HepG2 (cell line): ENCODE measurements around the gene UNC5B. TPM values are rescaled to one million over a fixed set of nuclear protein-coding genes. Genes with fewer than 3 reads are reported as not detected.
A peak's percentile ranks its signal among the peaks of the same experiment; 100 is the strongest.

Experiments
- ATF7 ChIP-seq, 2 experiments: fragments of 450-650 bp in 1 of 2; sonication (generic) in 1 of 2; formaldehyde crosslinking in 1 of 2; IDR thresholded peaks; 2 replicates each; pipeline versions ENCODE4 v1.4.0 to v1.6.1; 2016 to 2020; ENCODE audit warnings: antibody characterized with exemption in 1 of 2, mild to moderate bottlenecking in 1 of 2, missing genetic modification reagents in 1 of 2
- CHD4 ChIP-seq: fragments of 200-600 bp; sonication (generic); IDR thresholded peaks from 2 replicates; pipeline ENCODE4 v1.7.0; 2017; ENCODE audit warnings: mild to moderate bottlenecking, low read length, borderline replicate concordance
- EHMT2 ChIP-seq: fragments of 200-600 bp; sonication (generic); IDR thresholded peaks from 2 replicates; pipeline ENCODE4 v1.7.0; 2017; ENCODE audit warnings: antibody characterized with exemption, low read depth, low read length, borderline replicate concordance
- MAFG ChIP-seq: sonication (generic); formaldehyde crosslinking; IDR thresholded peaks from 2 replicates; pipeline ENCODE4 v1.5.1; 2020; ENCODE audit warnings: mild to moderate bottlenecking, missing genetic modification reagents
- POLR2AphosphoS2 ChIP-seq: IDR thresholded peaks from 2 replicates; pipeline ENCODE4 v1.6.1; 2011; ENCODE audit warnings: low read depth, low read length, improper control_type of control experiment
- ZFP82 ChIP-seq: sonication (generic); formaldehyde crosslinking; IDR thresholded peaks from 2 replicates; pipeline ENCODE4 v1.5.1; 2020; ENCODE audit warnings: mild to moderate bottlenecking, missing genetic modification reagents, borderline replicate concordance
- ZNF138 ChIP-seq: sonication (generic); formaldehyde crosslinking; IDR thresholded peaks from 2 replicates; pipeline ENCODE4 v1.5.0; 2020; ENCODE audit warnings: mild to moderate bottlenecking, low read depth, missing genetic modification reagents
- ZNF292 ChIP-seq: sonication (generic); formaldehyde crosslinking; IDR thresholded peaks from 2 replicates; pipeline ENCODE4 v1.8.1; 2022; ENCODE audit warnings: mild to moderate bottlenecking, low read depth, missing genetic modification reagents, borderline replicate concordance
- ZNF766 ChIP-seq: sonication (generic); formaldehyde crosslinking; IDR thresholded peaks from 2 replicates; pipeline ENCODE4 v1.5.0; 2020; ENCODE audit warnings: missing genetic modification reagents, borderline replicate concordance
- ZNF775 ChIP-seq: sonication (generic); formaldehyde crosslinking; IDR thresholded peaks from 2 replicates; pipeline ENCODE4 v1.4.0; 2020; ENCODE audit warnings: missing genetic modification reagents, mild to moderate bottlenecking, moderate library complexity, borderline replicate concordance
- polyA plus RNA-seq, 8 experiments: library from polyadenylated mRNA; depleted of rRNA in 3 of 8; stranded (reverse) in 7 of 8; unstranded in 1 of 8; fragments of >200 nt; fragmentation: Illumina TruSeq in 4 of 8; extraction: Trizol in 4 of 8; gene quantifications; 2 replicates each; pipeline versions ENCODE4 v1.2.1 to v1.2.3, GENCODE V29; 2011 to 2016; ENCODE audit warnings: low read depth in 4 of 8, missing spikeins in 1 of 8, mixed read lengths in 1 of 8; ENCODE audit not compliant: insufficient read depth in 1 of 8
- total RNA-seq, 5 experiments: library from RNA; depleted of rRNA; stranded (reverse); fragments of >200 nt; fragmentation: Illumina TruSeq; extraction: Trizol; gene quantifications; 2 replicates each; pipeline ENCODE4 v1.2.3, GENCODE V29; 2016; ENCODE audit warnings: low read depth in 1 of 5
- TF ChIP-seq, protein P1 (sequence below): sonication (generic); formaldehyde crosslinking; IDR thresholded peaks from 2 replicates; pipeline ENCODE4 v1.8.0; 2023; ENCODE audit warnings: mild to moderate bottlenecking, missing genetic modification reagents
- TF ChIP-seq, protein P2 (sequence below): sonication (generic); formaldehyde crosslinking; IDR thresholded peaks from 2 replicates; pipeline ENCODE4 v1.4.0; 2020; ENCODE audit warnings: missing genetic modification reagents
- TF ChIP-seq, protein P3 (sequence below): sonication (generic); formaldehyde crosslinking; IDR thresholded peaks from 2 replicates; pipeline ENCODE4 v1.4.0; 2020; ENCODE audit warnings: mild to moderate bottlenecking, missing genetic modification reagents
- TF ChIP-seq, protein P4 (sequence below): sonication (generic); formaldehyde crosslinking; IDR thresholded peaks from 2 replicates; pipeline ENCODE4 v1.4.0; 2020; ENCODE audit warnings: missing genetic modification reagents, borderline replicate concordance
- TF ChIP-seq, protein P5 (sequence below): IDR thresholded peaks from 2 replicates; pipeline ENCODE4 v1.6.1; 2012; ENCODE audit warnings: low read length, improper control_type of control experiment
- TF ChIP-seq, protein P6 (sequence below): sonication (generic); formaldehyde crosslinking; IDR thresholded peaks from 2 replicates; pipeline ENCODE4 v1.4.0; 2020; ENCODE audit warnings: mild to moderate bottlenecking, missing genetic modification reagents
- TF ChIP-seq, protein P7 (sequence below): sonication (generic); formaldehyde crosslinking; IDR thresholded peaks from 2 replicates; pipeline ENCODE4 v1.5.0; 2020; ENCODE audit warnings: missing genetic modification reagents

UNC5B gene
- total and polyA plus RNA-seq, 2 of the 13 experiments (the other 11 are each of a cell fraction or from before 2014, with no cell fraction given), result 0.07 TPM

DNA sequence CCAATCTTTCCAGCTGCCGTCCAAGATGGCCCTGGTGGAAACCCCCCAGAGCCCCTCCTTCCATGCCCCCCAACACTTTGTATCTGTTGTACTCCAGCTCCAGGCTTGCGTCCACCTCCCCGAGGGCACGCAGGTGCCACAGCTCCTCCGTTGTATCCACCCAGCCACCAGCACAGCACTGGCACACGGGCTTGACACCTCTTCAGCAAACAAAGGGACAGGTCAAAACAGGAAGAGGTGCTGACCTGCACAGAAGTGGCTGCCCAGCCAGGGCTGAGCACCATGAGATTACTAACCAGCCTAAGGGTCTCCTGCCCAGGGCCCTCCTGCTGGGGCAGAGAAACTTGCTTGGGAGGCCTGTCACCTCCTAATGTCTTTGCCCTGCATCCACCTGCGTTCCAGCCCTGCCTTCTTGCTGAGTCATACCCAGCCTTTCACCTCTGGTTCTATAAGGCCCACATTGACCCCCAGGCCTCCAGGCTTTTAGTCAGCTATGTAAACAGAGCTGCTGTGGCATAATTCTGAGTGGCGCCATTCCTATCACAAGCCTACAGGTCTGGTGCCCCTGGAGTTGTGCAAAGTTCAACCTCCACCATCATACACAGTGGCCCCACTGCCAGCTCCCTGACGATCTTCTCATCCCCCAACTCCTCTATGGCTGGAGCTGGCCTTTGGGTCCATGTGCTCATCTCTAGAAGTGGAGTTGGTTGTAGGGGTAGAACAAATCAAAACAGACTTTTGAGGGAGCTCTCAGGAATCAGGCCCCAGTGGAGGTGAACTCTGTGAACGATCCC lies 127.6 kb downstream of the UNC5B start (continued):
- TF ChIP-seq, protein P1, sequence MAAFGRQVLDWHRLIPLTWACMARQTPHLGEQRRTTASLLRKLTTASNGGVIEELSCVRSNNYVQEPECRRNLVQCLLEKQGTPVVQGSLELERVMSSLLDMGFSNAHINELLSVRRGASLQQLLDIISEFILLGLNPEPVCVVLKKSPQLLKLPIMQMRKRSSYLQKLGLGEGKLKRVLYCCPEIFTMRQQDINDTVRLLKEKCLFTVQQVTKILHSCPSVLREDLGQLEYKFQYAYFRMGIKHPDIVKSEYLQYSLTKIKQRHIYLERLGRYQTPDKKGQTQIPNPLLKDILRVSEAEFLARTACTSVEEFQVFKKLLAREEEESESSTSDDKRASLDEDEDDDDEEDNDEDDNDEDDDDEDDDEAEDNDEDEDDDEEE (CRISPR knock-in tag), result 0 out of 2 replicates have a peak, but pooled peaks have one; percentile 77
- TF ChIP-seq, protein P2, sequence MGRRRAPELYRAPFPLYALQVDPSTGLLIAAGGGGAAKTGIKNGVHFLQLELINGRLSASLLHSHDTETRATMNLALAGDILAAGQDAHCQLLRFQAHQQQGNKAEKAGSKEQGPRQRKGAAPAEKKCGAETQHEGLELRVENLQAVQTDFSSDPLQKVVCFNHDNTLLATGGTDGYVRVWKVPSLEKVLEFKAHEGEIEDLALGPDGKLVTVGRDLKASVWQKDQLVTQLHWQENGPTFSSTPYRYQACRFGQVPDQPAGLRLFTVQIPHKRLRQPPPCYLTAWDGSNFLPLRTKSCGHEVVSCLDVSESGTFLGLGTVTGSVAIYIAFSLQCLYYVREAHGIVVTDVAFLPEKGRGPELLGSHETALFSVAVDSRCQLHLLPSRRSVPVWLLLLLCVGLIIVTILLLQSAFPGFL (CRISPR knock-in tag), result no peak
- no peak for TF ChIP-seq ZNF775 (CRISPR knock-in tag)
- peak; percentile 84; the same call in 1 of the 2 replicates for TF ChIP-seq ZNF292 (CRISPR knock-in tag)
- TF ChIP-seq ATF7 (IDR thresholded peaks at IDR 0.05), result peak; percentile 37; the same call in 1 of the 2 replicates
- TF ChIP-seq ATF7 (CRISPR knock-in tag; IDR thresholded peaks at IDR 0.05), result peak; percentile 79; the same call in 1 of the 2 replicates
- TF ChIP-seq EHMT2, result peak; percentile 93; the same call in 1 of the 2 replicates
- TF ChIP-seq, protein P3, sequence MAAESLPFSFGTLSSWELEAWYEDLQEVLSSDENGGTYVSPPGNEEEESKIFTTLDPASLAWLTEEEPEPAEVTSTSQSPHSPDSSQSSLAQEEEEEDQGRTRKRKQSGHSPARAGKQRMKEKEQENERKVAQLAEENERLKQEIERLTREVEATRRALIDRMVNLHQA (CRISPR knock-in tag), result no peak
- no peak for TF ChIP-seq POLR2AphosphoS2
- TF ChIP-seq, protein P4, sequence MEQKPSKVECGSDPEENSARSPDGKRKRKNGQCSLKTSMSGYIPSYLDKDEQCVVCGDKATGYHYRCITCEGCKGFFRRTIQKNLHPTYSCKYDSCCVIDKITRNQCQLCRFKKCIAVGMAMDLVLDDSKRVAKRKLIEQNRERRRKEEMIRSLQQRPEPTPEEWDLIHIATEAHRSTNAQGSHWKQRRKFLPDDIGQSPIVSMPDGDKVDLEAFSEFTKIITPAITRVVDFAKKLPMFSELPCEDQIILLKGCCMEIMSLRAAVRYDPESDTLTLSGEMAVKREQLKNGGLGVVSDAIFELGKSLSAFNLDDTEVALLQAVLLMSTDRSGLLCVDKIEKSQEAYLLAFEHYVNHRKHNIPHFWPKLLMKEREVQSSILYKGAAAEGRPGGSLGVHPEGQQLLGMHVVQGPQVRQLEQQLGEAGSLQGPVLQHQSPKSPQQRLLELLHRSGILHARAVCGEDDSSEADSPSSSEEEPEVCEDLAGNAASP, result peak; percentile 95
- no peak for TF ChIP-seq CHD4
- peak; percentile 98 for TF ChIP-seq MAFG (CRISPR knock-in tag)
- TF ChIP-seq ZNF766 (CRISPR knock-in tag), result peak; percentile 65; the same call in 1 of the 2 replicates
- TF ChIP-seq, protein P5, sequence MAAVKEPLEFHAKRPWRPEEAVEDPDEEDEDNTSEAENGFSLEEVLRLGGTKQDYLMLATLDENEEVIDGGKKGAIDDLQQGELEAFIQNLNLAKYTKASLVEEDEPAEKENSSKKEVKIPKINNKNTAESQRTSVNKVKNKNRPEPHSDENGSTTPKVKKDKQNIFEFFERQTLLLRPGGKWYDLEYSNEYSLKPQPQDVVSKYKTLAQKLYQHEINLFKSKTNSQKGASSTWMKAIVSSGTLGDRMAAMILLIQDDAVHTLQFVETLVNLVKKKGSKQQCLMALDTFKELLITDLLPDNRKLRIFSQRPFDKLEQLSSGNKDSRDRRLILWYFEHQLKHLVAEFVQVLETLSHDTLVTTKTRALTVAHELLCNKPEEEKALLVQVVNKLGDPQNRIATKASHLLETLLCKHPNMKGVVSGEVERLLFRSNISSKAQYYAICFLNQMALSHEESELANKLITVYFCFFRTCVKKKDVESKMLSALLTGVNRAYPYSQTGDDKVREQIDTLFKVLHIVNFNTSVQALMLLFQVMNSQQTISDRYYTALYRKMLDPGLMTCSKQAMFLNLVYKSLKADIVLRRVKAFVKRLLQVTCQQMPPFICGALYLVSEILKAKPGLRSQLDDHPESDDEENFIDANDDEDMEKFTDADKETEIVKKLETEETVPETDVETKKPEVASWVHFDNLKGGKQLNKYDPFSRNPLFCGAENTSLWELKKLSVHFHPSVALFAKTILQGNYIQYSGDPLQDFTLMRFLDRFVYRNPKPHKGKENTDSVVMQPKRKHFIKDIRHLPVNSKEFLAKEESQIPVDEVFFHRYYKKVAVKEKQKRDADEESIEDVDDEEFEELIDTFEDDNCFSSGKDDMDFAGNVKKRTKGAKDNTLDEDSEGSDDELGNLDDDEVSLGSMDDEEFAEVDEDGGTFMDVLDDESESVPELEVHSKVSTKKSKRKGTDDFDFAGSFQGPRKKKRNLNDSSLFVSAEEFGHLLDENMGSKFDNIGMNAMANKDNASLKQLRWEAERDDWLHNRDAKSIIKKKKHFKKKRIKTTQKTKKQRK, result no peak
- TF ChIP-seq, protein P6, sequence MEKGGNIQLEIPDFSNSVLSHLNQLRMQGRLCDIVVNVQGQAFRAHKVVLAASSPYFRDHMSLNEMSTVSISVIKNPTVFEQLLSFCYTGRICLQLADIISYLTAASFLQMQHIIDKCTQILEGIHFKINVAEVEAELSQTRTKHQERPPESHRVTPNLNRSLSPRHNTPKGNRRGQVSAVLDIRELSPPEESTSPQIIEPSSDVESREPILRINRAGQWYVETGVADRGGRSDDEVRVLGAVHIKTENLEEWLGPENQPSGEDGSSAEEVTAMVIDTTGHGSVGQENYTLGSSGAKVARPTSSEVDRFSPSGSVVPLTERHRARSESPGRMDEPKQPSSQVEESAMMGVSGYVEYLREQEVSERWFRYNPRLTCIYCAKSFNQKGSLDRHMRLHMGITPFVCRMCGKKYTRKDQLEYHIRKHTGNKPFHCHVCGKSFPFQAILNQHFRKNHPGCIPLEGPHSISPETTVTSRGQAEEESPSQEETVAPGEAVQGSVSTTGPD (CRISPR knock-in tag), result no peak
- TF ChIP-seq, protein P7, sequence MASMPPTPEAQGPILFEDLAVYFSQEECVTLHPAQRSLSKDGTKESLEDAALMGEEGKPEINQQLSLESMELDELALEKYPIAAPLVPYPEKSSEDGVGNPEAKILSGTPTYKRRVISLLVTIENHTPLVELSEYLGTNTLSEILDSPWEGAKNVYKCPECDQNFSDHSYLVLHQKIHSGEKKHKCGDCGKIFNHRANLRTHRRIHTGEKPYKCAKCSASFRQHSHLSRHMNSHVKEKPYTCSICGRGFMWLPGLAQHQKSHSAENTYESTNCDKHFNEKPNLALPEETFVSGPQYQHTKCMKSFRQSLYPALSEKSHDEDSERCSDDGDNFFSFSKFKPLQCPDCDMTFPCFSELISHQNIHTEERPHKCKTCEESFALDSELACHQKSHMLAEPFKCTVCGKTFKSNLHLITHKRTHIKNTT (CRISPR knock-in tag), result no peak
- no peak for TF ChIP-seq ZFP82 (CRISPR knock-in tag)
- no peak for TF ChIP-seq ZNF138 (CRISPR knock-in tag)
